GM12878 (cell line): ENCODE measurements around the gene VAMP3. TPM values are rescaled to one million over a fixed set of nuclear protein-coding genes. Genes with fewer than 3 reads are reported as not detected.

Experiments used
- ATAC-seq: fragments of 200-7000 bp; cut with Tn5 transposase; 3 replicates; pipeline ENCODE4 v1.9.1; 2020; ENCODE audit warnings: mild to moderate bottlenecking, moderate library complexity
- BruUV-seq: library from RNA; stranded (reverse); fragments of 400-500 nt; replicated peaks from 2 replicates; lab custom pipeline; 2021; lab: Mats Ljungman, UMichigan
- CTCF ChIA-PET: fragments of 300-600 bp; sonication (Branson Sonifier 250); formaldehyde crosslinking; extraction: SDS; loops from one replicate; lab custom pipeline; 2021; ENCODE audit warnings: inconsistent platforms; lab: Yijun Ruan, JAX
- POLR2A ChIA-PET: fragments of 350-600 bp; formaldehyde crosslinking; extraction: SDS; loops from one replicate; lab custom pipeline; 2021; ENCODE audit warnings: inconsistent platforms; lab: Charles Lee
- RAD21 ChIA-PET: fragments of 300-600 bp; sonication (Branson Sonifier 250); formaldehyde crosslinking; loops from one replicate; lab custom pipeline; 2023; ENCODE audit warnings: antibody characterized with exemption; ENCODE audit not compliant: unreplicated experiment; lab: Charles Lee
- SMC1A ChIA-PET: fragments of 300-600 bp; sonication (Branson Sonifier 250); formaldehyde crosslinking; loops from one replicate; lab custom pipeline; 2023; ENCODE audit not compliant: unreplicated experiment, uncharacterized antibody; lab: Charles Lee
- DNase-seq: peaks from one replicate; pipeline ENCODE4 v3.0.0-alpha.2; 2011; ENCODE audit warnings: low read depth, low spot score
- FAIRE-seq: peaks from 3 replicates; lab custom pipeline; 2011; peaks lifted over from hg19 to GRCh38; lab: Jason Lieb, UNC
- H2AFZ ChIP-seq: 2 replicates; pipeline ENCODE4 v1.6.0; 2011; ENCODE audit warnings: low read depth, low read length, control low read depth; ENCODE audit not compliant: control insufficient read depth
- H3K27ac ChIP-seq: 2 replicates; pipeline ENCODE4 v1.5.1; 2011; ENCODE audit warnings: control low read depth; ENCODE audit not compliant: control insufficient read depth, insufficient read depth
- H3K27me3 ChIP-seq, 2 experiments: replicated peaks in 1 of 2; 2 replicates each; pipeline versions ENCODE4 v1.6.0 to v1.6.1; 2011; ENCODE audit warnings: low read length in 1 of 2; ENCODE audit not compliant: control insufficient read depth in 2 of 2, insufficient read depth in 2 of 2
- H3K36me3 ChIP-seq, 2 experiments: 2 replicates each; pipeline ENCODE4 v1.5.1; 2011; ENCODE audit warnings: low read length in 1 of 2; ENCODE audit not compliant: control insufficient read depth in 2 of 2, insufficient read depth in 2 of 2
- H3K4me1 ChIP-seq: 2 replicates; pipeline ENCODE4 v1.6.1; 2011; ENCODE audit warnings: mild to moderate bottlenecking, low read length, moderate library complexity, mixed read lengths; ENCODE audit not compliant: control insufficient read depth, insufficient read depth
- H3K4me2 ChIP-seq: 2 replicates; pipeline ENCODE4 v1.6.0; 2011; ENCODE audit warnings: control low read depth; ENCODE audit not compliant: control insufficient read depth, insufficient read depth
- H3K4me3 ChIP-seq: fragments of 200-600 bp; sonication (generic); 2 replicates; pipeline ENCODE4 v1.5.1; 2016
- H3K79me2 ChIP-seq: 2 replicates; pipeline ENCODE4 v1.6.0; 2011; ENCODE audit warnings: low read length; ENCODE audit not compliant: control insufficient read depth, insufficient read depth
- H3K9ac ChIP-seq: 2 replicates; pipeline ENCODE4 v1.8.0; 2011; ENCODE audit warnings: low read length, control low read depth, mixed read lengths; ENCODE audit not compliant: control insufficient read depth, insufficient read depth
- H3K9me3 ChIP-seq: replicated peaks from 3 replicates; pipeline ENCODE4 v1.5.1; 2011; ENCODE audit warnings: mild to moderate bottlenecking, low read length; ENCODE audit not compliant: control insufficient read depth, insufficient read depth
- H4K20me1 ChIP-seq: 2 replicates; pipeline ENCODE4 v1.6.0; 2011; ENCODE audit not compliant: control insufficient read depth, insufficient read depth
- GATAD2B ChIP-seq: fragments of 450-650 bp; conservative IDR thresholded peaks from 2 replicates; pipeline ENCODE4 v1.6.1; 2017; ENCODE audit warnings: low read depth, mild to moderate bottlenecking, moderate library complexity
- IKZF2 ChIP-seq, 2 experiments: fragments of 450-650 bp; IDR thresholded peaks; 2 replicates each; pipeline ENCODE4 v1.6.1; 2017; ENCODE audit warnings: mild to moderate bottlenecking in 2 of 2, moderate library complexity in 2 of 2
- NFIC ChIP-seq: IDR thresholded peaks from 2 replicates; pipeline ENCODE4 v1.6.1; 2012; ENCODE audit warnings: low read depth, mild to moderate bottlenecking, inconsistent platforms, low read length, moderate library complexity
- NFXL1 ChIP-seq: fragments of 450-650 bp; IDR thresholded peaks from 2 replicates; pipeline ENCODE4 v1.6.1; 2017; ENCODE audit warnings: antibody characterized with exemption, mild to moderate bottlenecking, borderline replicate concordance
- YBX1 ChIP-seq: fragments of 450-650 bp; IDR thresholded peaks from 2 replicates; pipeline ENCODE4 v1.6.1; 2016; ENCODE audit warnings: antibody characterized with exemption
- ZNF384 ChIP-seq: IDR thresholded peaks from 2 replicates; pipeline ENCODE4 v1.6.1; 2012; ENCODE audit warnings: low read depth, mild to moderate bottlenecking, low read length, improper control_type of control experiment, borderline replicate concordance
- ZZZ3 ChIP-seq: IDR thresholded peaks from 2 replicates; pipeline ENCODE4 v1.6.1; 2011; ENCODE audit warnings: low read depth; ENCODE audit not compliant: control insufficient read depth, insufficient read length
- WGBS: methylation state at CpG from one replicate; pipeline ENCODE4 v1.1.6; 2016; ENCODE audit warnings: low lambda C conversion rate; ENCODE audit not compliant: insufficient replicate concordance, insufficient coverage; ENCODE audit errors: missing lambda C conversion rate; 5-methylcytosine and 5-hydroxymethylcytosine counted together
- in situ Hi-C: fragments of 300-500 bp; cut with MboI; formaldehyde crosslinking; loops from 9 replicates; pipeline ENCODE4 v1.14.3; 2018; ENCODE audit warnings: mixed read lengths
- intact Hi-C: fragments of 100-400 bp; cut with micrococcal nuclease; formaldehyde crosslinking; loops from one replicate; pipeline ENCODE4 v1.14.2; 2022; ENCODE audit not compliant: unreplicated experiment
- polyA plus RNA-seq, 11 experiments: library from polyadenylated mRNA; depleted of rRNA in 4 of 11; unstranded in 6 of 11; stranded (reverse) in 5 of 11; fragments of >200 nt; fragmentation: Nextera tagmentation in 4 of 11; fragmentation: Illumina TruSeq in 1 of 11; extraction: Ambion mirVana in 4 of 11; extraction: Trizol in 1 of 11; gene quantifications; 1 replicate in 1 of 11; 2 replicates in 10 of 11; pipeline versions ENCODE4 v1.2.1 to v1.2.3, GENCODE V29; 2011 to 2016; ENCODE audit warnings: inconsistent platforms in 2 of 11, missing spikeins in 2 of 11, low read depth in 1 of 11
- total RNA-seq, 4 experiments: library from RNA; depleted of rRNA in 3 of 4; stranded (reverse); fragments of >200 nt in 3 of 4; fragmentation: Illumina TruSeq in 1 of 4; extraction: Trizol in 1 of 4; gene quantifications; 2 replicates each; pipeline versions ENCODE4 v1.2.1 to v1.2.3, GENCODE V29; 2013 to 2021
- TF ChIP-seq, protein P1 (sequence below): fragments of 450-650 bp; formaldehyde crosslinking; IDR thresholded peaks from 2 replicates; pipeline ENCODE4 v1.4.0; 2022; ENCODE audit warnings: mild to moderate bottlenecking, moderate library complexity

VAMP3 gene
- total and polyA plus RNA-seq, 10 of the 15 experiments (the other 5 are each of a cell fraction or from before 2014, with no cell fraction given) = 4.8 to 24.9 (median 9.7) TPM

DNA sequence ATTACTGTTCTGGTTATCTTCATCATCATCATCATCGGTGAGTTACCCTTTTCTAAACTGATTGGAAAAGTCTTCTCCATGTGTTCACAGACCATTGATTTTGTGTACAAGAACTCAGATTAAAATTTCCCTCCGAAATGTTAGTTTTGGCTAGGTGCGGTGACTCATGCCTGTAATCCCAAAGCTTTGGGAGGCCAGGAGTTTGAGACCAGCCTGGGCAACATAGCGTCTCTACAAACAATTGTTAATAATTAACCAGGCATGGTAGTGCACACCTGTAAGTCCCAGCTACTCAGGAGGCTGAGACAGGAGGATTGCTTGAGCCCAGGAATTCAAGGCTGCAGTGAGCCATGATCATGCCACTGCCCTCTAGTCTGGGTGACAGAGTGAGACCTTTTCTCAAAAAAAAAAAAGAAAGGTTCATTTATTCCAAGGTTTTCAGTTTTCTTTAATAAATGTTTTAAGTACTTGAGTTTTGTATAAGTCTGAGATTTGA is 7.1 kb downstream of the VAMP3 start:
- intact Hi-C loops (no loop called here), in situ Hi-C loops (no loop called here)
- SMC1A ChIA-PET = no interaction called here
- TF ChIP-seq NFXL1 (no peak), IKZF2 (IDR thresholded peaks at IDR 0.05) (no peak), ZZZ3 (no peak), ZNF384 (no peak), GATAD2B (no peak), NFIC (no peak), YBX1 (no peak)
- TF ChIP-seq, protein P1, sequence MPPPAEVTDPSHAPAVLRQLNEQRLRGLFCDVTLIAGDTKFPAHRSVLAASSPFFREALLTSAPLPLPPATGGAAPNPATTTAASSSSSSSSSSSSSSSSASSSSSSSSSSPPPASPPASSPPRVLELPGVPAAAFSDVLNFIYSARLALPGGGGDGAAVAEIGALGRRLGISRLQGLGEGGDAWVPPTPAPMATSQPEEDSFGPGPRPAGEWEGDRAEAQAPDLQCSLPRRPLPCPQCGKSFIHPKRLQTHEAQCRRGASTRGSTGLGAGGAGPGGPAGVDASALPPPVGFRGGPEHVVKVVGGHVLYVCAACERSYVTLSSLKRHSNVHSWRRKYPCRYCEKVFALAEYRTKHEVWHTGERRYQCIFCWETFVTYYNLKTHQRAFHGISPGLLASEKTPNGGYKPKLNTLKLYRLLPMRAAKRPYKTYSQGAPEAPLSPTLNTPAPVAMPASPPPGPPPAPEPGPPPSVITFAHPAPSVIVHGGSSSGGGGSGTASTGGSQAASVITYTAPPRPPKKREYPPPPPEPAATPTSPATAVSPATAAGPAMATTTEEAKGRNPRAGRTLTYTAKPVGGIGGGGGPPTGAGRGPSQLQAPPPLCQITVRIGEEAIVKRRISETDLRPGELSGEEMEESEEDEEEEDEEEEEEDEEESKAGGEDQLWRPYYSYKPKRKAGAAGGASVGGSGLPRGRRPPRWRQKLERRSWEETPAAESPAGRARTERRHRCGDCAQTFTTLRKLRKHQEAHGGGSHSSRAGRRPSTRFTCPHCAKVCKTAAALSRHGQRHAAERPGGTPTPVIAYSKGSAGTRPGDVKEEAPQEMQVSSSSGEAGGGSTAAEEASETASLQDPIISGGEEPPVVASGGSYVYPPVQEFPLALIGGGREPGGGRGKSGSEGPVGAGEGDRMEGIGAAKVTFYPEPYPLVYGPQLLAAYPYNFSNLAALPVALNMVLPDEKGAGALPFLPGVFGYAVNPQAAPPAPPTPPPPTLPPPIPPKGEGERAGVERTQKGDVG = no peak
- POLR2A ChIA-PET = no interaction called here
- Histone ChIP-seq H3K4me3 (no peak overlapping the region), H3K9ac (no peak overlapping the region), H3K9me3 (no peaks in the 10 kb centered on the region), H3K27me3 (no peaks in the 10 kb centered on the region), H2AFZ (no peak overlapping the region), H4K20me1 (no peaks in the 10 kb centered on the region), H3K4me1 (peaks cover 7% of the 10 kb centered on the region; the same call in 1 of the 2 replicates), H3K27ac (no peak overlapping the region), H3K4me2 (no peak overlapping the region), H3K36me3 (peaks cover 2 to 19% of the 10 kb centered on the region in 2 experiments; a peak in 3 of 4 replicates), H3K79me2 (no peaks in the 10 kb centered on the region; the same call in 1 of the 2 replicates)
- CTCF ChIA-PET = interaction anchor here (1.6 kb wide), 1 partner anchor 25 kb away, joined by 4 read pairs; no protein-coding TSS in a partner anchor
- DNase-seq = no peak
- no TSS peak for BruUV-seq
- RAD21 ChIA-PET = no interaction called here
- no peak for FAIRE-seq
- 89% methylated on average over 4 of the region's 4 CpGs for WGBS
- no peak for ATAC-seq
